ENCODE data around the gene TMEM91. TPM values are rescaled to one million over a fixed set of nuclear protein-coding genes. Genes with fewer than 3 reads are reported as not detected.
"Not testable (repeated sequence)": the region's sequence is repeated elsewhere in the genome, so short reads cannot be mapped to it uniquely, and the experiment has no call there.

Gene TMEM91
- 6.6 TPM for polyA plus RNA-seq (ENCODE audit: insufficient read length)

- no peak for DNase-seq (ENCODE audit: low read depth)
Measured at GRCh38 chr19:41376241-41376997, at the start of gene TMEM91. TSS of gene TMEM91 (plus strand) at chr19:41376533. CDS start at chr19:41378310, 1,777 bp downstream.

GRCh38 chr19:41327076-41327575 is 49.2 kb upstream of the TMEM91 start:
- no peak for DNase-seq (ENCODE audit: low read depth)

DNA sequence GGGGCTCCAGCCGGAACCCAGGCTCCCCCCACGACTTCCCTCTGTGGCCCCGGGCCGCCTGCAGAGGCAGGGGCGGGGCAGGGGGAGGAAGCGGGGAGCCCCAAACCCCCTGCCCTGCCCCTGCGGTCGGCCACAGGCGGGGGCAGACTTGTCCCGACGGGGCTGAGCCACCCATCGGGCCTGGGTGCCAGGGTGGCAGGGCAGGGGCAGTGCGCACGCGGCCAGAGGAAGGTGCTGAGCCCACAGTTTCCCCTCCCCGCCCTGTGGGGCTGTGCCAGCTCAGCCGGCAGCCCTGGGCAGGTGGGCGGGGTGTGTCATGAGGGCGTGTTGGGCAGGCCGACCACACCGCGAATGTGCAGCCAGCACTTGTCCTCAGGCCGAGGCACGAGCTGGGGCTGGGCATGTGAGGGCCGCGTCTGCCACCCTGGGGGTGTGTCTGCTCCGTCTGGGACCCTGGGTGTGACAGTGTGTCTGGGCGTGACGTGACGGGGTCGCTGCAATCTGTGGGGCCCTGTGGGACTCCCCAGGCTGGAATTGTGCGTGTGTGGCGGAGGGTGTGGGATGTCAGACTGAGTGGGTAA is 48.7 kb upstream of the TMEM91 start:
- DNase-seq (ENCODE audit: low read depth): no peak

GRCh38 chr19:41328157-41328841 is 48.0 kb upstream of the TMEM91 start:
- no peak for DNase-seq (ENCODE audit: low read depth)

DNA sequence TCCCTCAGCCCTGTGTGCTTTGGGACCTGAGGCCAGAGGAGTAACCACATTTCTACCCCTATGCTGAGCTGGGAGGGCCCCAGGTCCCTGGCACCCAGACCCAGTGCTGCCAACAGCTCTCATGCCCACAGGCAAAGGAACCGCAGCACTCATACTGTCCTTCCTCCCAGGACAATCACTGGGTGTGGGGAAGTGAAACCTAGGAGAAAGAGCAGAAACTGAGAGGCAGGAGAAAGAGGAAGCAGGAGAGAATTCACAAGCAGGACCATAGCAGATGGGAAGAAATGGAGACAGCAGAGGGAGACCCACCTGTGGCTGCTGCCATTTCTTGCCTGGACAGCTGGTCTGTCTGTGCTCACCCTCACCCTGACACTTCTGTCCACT is 47.5 kb upstream of the TMEM91 start:
- no peak for DNase-seq (ENCODE audit: low read depth)

DNA sequence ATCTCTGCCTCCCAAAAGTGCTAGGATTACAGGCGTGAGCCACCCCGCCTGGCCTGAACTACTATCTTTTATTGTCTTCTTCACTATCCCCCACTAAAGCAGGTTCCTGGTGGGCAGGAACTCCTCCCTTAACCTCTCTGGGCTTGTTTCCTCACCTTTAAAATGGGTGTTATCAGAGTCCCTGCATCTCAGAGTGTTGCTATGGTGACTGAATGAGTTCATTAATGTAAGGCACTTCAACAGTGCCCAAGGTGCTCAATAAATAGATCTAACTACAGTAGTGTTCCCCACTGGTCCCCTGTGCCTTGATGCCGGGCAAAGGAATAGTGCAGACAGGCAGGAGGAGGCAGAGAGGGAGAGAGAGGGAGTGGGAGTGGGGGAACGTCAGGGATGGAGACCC is 45.9 kb upstream of the TMEM91 start:
- DNase-seq (ENCODE audit: low read depth): no peak

DNA sequence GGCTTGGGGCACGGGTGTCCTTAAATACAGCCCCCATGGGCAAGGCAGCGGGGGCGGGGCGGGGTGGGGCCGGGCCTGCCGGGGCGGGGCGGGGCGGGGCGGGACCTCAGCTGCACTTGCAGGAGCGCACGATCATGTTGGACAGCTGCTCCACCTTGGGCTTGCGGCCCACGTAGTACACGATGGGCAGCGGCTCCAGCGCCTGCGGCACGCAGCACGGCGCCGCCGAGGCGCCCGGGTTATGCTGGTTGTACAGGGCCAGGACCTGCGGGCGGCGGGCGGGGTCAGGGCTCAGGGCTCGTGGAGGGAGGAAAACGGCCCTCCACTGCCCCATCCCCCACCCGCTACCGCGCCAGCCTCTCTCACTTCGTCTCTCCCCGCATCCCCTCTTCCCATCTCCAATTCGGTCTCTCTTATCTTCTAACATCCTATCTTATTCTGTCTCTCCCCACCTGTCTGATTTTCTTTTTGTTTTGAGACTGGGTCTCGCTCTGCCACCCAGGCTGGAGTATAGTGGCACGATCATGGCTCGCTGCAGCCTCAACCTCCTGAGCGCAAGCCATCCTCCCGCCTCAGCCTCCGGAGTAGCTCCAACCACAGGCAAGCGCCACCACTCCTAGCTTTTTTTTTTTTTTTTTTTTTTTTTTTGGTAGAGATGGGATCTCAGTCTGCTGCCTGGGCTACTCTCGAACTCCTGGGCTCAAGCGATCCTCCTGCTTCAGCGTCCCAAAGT is 45.2 kb upstream of the TMEM91 start:
- DNase-seq (ENCODE audit: low read depth): no peak

- DNase-seq (ENCODE audit: low read depth): no peak
Measured at GRCh38 chr19:41332000-41332399, 44.3 kb upstream of the TMEM91 start.

DNA sequence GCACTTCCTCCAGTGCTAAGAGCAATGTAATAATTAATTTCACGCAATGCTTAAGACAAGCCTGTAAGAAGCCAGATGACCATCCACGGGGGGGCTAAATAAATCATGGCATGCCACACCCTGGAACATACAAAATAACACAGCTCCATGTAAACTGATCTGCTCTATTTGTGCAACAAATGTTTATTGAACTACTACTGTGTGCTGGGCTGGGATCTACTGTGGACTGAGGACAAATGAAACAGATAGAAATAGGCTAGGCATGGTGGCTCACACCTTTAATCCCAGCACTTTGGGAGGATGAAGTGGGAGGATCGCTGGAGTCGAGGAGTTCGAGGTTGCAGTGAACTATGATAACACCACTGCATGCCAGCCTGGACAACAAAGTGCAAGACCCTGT is 43.9 kb upstream of the TMEM91 start:
- no peak for DNase-seq (ENCODE audit: low read depth)

DNA sequence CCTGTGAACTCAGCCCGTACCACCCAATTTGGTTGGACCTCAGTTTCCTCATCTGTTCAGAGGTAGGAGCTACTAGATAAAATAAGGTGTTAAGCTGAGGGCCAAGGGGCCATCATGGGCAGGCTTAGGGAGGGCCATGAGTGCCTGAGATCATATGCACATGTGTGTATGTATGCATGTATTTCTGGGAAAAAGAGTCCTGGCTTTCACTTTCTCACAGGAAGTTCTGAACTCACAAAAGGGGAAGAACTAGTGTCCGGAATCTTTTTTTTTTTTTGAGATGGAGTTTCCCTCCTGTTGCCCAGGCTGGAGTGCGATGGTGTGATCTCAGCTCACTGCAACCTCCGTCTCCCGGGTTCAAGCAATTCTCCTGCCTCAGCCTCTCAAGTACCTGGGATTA is 41.5 kb upstream of the TMEM91 start:
- no peak for DNase-seq (ENCODE audit: low read depth)

DNA sequence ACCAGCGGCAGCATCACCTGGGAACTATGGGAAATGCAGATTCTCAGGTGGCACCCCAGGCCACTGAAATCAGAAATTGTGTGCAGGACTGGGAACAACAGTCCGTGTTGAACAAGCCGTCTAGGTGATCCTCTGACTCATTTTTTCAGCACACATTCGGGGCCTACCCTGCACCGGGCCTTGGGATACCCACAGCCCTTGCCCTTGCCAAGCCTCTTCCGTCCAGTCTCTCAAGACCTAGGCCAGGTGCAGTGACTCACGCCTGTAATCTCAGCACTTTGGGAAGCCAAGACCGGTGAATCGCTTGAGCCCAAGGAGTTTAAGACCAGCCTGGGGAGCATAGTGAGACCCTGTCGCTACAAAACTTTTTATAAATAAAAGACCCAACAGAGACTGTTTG is 40.9 kb upstream of the TMEM91 start:
- DNase-seq (ENCODE audit: low read depth): no peak

GRCh38 chr19:41339936-41340335 is 36.4 kb upstream of the TMEM91 start:
- no peak for DNase-seq (ENCODE audit: low read depth)

DNA sequence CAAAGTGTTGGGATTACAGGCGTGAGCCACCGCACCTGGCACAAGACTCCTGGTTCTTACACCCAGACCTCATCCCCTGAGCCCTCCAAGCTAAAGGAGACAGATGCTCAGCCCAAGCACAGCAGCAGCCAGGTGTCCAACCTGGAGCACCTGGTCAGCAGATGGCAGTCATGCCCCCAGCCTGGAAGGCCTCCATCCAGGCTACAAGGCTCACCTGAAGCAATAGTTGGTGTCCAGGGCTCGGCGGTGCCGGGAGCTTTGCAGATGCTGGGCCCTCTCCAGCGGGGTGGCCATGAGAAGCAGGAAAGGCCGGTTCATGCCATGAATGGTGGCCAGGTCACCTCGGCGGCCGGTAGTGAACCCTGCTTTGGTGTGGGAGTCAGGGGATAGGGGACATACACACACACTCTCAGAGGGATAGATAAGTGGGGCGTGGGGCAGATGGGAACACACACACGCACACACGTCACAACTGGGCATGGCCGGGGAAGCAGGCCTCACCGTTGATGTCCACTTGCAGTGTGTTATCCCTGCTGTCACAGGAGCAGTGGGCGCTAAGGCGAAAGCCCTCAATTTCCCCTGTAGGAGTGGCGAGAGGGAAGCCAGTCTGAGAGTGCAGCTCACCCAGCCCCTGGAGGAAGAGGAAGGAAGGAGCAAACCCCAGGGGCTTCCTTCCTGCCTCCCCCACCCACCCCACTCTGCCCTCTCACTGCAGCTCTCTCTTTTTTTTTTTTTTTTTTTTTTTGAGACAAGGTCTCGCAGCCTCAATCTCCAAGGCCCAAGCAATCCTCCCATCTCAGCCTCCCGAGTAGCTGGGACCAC is 34.5 kb upstream of the TMEM91 start:
- no peak for DNase-seq (ENCODE audit: low read depth)

DNA sequence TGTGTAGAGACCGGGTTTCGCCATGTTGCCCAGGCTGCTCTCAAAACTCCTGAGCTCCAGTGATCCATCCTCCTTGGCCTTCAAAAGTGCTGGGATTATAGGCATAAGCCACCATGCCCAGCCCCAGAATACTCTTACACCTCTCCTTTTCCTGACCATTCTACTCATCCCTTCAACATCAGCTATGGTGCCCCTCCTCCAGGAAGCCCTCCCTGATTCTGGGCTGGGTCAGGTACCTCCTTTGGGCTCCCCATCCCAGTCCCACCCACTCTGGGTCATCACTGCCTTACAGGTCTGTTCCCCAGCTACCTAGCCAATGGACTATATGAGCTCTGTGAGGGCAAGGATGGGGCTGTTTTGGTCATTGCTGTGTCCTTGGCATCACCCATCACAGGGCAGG is 32.2 kb upstream of the TMEM91 start:
- no peak for DNase-seq (ENCODE audit: low read depth)

DNA sequence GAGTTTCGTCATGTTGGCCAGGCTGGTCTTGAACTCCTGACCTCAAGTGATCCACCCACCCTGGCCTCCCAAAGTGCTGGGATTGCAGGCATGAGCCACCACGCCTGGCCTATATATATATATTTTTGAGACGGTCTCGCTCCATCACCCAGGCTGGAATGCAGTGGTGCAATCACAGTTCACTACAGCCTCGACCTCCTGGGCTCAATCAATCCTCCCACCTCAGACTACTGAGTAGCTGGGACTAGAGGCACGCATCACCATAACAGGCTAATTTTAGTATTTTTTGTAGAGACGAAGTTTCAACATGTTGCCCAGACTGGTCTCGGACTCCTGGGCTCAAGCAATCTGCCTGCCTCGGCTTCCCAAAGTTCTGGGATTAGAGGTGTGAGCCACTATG is 29.4 kb upstream of the TMEM91 start:
- DNase-seq (ENCODE audit: low read depth): not testable (repeated sequence)

- DNase-seq (ENCODE audit: low read depth): no peak
Measured at GRCh38 chr19:41350735-41351338, 25.5 kb upstream of the TMEM91 start.

- no peak for DNase-seq (ENCODE audit: low read depth)
Measured at GRCh38 chr19:41351339-41352245, 24.7 kb upstream of the TMEM91 start.

DNA sequence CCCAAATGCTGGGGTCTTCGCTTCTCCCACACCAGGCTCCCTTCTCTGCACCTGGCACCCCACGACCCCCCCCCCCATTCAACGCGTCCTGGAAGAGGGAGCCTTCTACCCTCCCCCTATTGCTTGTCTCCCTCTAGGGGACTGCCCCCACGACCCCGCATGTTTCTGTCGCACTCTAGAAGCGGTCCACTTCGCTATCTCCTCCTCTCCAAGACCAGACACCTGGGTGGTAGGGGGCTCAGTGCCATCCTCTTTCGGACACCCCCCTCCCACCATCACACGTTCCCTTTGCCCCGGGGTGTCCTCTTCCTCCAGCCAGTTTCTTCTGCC is 24.1 kb upstream of the TMEM91 start:
- DNase-seq (ENCODE audit: low read depth): no peak

DNA sequence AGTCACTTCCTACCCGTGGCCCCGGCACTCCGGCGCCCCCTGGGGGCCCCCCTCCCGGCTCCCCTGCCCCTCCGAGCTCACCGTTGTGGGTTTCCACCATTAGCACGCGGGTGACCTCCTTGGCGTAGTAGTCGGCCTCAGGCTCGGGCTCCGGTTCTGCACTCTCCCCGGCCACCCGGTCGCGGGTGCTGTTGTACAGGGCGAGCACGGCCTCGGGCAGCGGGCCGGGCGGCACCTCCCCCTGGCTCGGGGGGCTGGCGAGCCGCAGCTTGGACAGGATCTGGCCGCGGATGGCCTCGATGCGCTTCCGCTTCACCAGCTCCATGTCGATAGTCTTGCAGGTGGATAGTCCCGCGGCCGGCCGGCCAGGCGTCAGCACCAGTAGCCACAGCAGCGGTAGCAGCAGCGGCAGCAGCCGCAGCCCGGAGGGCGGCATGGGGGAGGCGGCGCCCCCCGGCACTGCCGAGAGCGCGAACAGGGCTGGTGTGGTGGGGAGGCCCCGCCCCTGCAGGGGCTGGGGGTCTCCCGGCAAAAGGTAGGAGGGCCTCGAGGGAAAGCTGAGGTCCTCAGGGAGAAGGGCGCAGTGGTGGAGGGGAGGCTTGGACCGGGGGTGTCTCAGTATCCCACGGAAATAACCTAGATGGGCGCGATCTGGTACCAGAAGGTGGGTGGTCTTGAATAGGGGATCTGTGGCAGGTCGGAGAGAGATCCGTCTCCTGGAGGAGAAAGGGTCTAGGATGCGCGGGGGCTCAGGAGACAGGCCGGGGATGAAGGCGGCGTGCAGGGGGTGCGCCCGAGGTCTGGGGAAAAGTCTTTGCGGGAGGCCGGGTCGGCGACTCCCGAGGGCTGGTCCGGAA is 23.5 kb upstream of the TMEM91 start:
- DNase-seq (ENCODE audit: low read depth): no peak
